Medulla oblongata (tissue), 1 donor: Measurements from ENCODE around the gene NUP42.
A peak's percentile ranks its signal among the peaks of the same experiment; 100 is the strongest.
"Not testable (repeated sequence)": the region's sequence is repeated elsewhere in the genome, so short reads cannot be mapped to it uniquely, and the experiment has no call there.

Source experiments
- DNase-seq: peaks from one replicate; pipeline ENCODE4 v3.0.0-alpha.2; 2015; ENCODE audit errors: extremely low spot score

NUP42 gene, protein sequence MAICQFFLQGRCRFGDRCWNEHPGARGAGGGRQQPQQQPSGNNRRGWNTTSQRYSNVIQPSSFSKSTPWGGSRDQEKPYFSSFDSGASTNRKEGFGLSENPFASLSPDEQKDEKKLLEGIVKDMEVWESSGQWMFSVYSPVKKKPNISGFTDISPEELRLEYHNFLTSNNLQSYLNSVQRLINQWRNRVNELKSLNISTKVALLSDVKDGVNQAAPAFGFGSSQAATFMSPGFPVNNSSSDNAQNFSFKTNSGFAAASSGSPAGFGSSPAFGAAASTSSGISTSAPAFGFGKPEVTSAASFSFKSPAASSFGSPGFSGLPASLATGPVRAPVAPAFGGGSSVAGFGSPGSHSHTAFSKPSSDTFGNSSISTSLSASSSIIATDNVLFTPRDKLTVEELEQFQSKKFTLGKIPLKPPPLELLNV

DNA sequence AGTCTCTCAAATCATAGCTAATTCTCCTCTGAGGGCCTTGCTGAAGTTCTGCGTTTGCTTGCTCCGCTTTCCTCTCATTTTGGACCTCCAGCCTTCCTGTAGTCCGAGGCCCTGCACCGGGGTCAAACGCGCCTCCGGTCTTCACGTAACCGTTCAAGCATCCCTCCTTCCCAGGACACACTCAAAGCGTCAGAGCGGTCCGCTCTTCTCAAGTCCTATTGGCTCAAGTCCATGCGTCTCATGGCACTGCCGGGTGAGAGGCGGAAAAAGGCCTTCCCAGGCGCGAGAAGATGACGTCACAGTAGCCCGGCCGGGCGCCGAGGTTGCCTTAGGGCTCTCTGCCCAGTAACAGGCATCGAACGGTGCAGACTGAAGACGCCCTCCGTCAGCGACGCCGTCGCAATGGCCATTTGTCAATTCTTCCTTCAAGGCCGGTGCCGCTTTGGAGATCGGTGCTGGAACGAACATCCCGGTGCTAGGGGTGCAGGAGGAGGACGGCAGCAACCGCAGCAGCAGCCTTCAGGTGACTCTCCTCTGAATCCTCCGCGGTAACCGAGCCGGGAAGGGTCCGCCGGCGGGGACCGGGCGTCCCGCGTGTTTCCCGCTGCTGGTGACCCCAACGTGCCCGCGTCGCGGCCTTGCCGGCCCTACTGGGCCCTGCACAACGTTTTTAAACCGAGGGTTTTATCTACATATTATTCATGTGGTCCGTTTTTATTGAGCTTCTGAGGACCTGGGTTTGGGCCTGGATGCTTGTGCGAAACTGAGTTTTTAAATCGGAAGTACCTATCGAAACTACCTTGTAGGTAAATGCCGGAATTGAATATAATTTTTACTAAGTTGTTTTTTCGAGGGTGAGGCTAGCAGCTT lies at the start of gene NUP42:
Gene NUP42 (plus strand): TSS at position 365 of the 870 bp plus-strand sequence. CDS start 38 bp downstream, at position 403.
- DNase-seq = peak; percentile 98

DNA sequence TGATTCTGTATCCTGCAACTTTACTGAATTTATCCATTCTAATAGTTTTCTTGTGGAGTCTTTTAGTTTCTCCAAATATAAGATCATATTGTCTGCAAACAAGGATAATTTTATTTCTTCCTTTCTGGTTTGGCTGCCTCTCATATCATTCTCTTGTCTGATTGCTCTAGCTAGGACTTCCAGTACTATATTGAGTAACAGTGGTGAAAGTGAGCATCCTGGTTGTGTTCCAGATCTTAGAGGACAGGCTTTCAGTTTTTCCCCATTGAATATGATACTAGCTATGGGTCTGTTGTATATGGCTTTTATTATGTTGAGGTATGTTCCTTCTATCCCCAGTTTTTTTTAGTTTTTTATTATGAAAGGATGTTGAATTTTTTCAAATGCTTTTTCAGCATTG lies 48.1 kb upstream of the NUP42 start:
- no peak for DNase-seq

DNA sequence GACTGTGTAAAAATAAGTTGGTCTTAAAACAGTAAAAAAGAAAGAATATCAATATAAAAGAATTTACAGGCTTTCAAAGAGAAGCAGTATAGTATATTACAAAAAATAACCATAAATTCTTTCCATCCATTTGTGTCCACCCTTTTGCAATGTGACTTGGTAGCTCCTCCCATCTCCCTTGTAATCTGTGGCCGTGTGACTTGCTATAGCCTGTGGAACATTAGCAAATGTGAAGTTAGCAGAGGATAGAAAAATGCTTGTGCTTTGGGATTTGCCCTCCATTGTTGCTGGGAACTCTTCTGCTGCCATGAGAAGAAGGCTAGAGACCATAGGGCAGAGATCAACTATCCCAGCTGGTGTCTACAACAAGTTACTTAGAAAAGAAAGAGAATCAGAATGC lies 46.1 kb upstream of the NUP42 start:
- no peak for DNase-seq

DNA sequence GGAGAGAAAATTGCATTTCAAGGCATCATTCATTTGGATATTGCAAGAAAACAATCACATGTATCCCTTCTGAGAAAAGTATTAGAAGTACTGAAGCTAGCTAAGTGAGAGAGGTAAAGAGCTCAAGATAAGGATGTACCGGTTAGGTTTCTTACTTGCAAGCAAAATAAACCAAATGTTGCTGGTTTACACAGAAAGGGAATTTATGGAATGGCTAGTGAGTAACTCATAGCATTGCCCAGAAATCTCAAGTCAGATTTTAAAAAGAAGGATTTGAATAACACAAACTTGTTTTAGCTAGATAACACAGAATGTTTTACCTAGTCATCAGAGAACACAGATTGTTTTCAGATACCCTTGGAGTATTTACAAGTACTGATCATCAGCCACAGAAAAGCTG lies 45.6 kb upstream of the NUP42 start:
- DNase-seq = no peak

DNA sequence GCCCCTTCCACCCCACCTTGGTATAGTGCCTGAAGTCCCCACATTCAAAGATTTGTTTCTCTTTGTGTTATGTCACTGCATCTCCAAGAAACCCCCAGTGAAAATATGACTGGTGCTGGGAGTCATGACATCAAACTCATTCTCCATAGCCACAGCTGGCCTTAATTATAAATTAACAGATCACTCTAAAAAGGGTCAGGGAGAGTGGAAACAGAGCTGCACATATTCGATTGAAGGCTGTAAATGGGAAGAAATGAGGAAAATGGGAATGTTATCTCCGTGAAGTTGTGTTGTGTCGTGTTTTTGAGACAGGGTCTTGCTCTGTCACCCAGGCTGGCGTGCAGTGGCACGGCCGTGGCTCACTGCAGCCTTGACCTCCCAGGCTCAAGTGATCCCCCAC lies 24.2 kb upstream of the NUP42 start:
- no peak for DNase-seq

DNA sequence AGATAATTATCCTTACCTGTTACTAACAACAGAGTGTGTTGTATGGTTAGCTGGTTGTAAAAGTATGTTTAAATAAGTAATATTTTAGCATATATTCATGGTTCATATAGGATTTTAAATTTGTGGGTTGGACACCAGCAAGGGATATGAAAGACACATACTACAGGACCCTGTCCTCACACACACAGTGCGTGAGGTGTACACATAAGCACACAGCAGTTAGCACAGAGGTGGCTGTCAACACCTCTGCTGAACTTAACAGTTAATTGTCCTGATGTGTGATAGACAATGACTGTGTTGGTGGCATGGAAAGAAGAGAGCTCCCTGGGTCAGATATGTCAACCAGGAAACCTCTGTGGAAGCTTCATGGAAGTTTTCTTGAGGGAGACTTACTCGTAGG lies 23.3 kb upstream of the NUP42 start:
- DNase-seq = no peak

DNA sequence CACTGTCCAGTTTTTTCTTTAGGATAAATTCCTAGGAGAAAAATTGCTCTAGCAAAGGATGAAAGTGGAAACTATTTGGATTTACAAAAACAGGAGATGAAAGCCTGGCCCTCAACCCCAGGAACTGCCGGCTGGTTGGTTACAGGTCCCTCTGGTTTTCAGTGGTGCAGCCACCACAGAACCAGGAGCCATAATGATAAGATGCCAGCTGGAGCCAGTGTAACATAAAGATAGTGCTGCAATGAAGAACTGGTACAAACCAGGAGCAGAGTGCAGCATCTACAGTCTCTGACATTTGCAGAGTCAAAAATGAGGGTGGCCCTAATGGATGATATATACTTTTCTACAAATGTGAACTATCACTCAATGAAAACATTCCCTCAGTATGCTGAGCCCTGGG lies 20.4 kb upstream of the NUP42 start:
- no peak for DNase-seq

DNA sequence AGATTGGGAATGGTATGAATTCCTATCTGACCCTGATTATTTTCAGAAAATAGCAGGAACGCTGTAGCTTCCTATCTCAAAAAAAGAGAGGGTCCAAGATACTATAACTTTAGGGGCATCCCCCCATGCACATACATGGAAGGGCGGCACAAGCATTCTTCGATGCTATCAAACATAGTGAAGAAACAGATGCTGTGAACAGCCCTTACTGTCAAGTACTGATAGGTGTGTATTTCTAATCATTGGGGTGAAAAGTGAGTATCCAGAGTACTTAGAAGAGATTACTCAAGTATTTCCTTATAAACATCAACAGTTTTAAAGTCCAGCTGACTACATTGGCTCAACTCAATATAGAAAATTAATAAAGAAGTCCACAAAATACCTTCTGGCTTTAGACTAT lies 17.0 kb upstream of the NUP42 start:
- no peak for DNase-seq

DNA sequence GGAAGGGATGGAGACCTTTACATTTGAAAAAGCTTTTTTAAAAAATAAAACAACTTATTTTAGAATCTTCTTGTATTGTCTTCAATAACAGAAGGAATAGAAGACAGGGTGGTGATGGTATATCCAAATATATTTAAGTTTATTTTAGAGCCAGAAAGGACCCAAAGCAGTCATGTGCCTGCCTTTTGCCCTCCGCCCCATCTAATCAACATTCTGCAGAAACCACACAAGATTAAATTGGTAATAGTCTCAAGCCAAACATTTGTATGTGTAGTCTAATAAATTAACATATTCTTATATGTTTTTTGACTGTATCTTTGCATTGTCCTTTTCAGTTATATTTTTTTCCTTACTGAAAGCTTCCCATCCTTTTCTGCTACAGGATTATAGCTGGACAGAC lies 16.5 kb upstream of the NUP42 start:
- DNase-seq = no peak

DNA sequence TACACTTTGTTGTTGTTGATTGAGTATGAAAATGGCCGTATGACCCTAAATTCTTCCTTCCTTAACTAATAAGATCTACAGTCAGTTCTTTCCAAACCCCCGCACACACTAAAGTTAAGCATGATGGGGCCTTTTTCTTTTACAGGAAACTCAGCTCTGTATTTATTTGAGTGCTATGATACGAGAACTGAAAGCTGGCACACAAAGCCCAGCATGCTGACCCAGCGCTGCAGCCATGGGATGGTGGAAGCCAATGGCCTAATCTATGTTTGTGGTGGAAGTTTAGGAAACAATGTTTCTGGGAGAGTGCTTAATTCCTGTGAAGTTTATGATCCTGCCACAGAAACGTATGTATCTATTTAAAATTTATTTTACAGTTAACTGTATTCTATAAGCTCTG lies 14.2 kb upstream of the NUP42 start:
- DNase-seq = no peak

DNA sequence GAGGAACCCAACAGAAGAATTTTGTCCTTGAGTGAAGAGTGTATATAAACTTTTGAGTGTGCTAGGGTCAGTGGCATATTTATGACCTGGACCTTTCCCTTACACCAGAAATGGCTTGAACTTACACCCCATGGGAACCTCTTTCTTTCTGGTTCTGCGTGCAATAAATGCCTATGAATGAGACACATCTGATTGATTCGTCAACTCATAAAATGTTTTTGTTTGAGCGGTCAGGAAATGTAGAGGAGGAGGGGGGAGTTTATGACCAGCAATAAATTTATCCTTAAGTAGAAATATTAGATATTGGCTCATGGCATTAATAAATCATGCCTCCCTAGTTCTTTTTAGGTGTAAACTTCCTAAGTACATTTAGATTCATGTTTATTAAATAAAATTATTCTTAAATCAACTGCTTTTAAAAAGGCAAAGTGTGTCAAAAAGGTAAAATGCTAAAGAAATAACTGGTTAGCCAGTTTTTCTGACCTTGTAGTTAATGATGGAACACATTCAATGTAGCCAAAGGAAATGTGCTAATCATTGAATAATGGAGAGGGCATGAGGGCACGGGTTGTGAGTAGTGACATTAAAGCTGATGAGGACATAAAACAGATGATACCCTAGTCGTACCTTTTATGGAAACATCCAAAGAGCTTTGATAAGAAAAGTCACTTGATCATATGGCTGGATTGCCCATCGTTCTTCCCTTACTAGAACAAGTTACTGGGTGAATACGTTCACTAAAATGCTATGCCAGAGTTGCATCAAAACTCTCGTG lies 13.6 kb upstream of the NUP42 start:
- DNase-seq = no peak

DNA sequence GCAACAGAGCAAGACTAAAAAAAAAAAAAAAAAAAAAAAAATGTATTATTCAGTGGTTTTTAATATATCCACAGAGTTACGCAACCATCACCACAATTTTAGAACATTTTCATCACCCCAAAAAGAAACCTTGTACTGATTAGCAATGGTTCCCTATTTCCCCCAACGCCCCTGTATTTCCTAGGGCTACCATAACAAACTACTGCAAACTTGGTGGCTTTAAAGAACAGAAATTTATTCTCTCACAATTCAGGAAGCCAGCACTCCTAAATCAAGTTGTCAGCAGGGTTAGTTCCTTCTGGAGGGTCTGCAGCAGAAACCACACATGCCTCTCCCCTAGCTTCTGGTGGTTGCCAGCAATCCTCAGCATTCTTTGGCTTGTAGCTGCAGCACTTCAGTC lies 5.9 kb upstream of the NUP42 start:
- DNase-seq = no peak

DNA sequence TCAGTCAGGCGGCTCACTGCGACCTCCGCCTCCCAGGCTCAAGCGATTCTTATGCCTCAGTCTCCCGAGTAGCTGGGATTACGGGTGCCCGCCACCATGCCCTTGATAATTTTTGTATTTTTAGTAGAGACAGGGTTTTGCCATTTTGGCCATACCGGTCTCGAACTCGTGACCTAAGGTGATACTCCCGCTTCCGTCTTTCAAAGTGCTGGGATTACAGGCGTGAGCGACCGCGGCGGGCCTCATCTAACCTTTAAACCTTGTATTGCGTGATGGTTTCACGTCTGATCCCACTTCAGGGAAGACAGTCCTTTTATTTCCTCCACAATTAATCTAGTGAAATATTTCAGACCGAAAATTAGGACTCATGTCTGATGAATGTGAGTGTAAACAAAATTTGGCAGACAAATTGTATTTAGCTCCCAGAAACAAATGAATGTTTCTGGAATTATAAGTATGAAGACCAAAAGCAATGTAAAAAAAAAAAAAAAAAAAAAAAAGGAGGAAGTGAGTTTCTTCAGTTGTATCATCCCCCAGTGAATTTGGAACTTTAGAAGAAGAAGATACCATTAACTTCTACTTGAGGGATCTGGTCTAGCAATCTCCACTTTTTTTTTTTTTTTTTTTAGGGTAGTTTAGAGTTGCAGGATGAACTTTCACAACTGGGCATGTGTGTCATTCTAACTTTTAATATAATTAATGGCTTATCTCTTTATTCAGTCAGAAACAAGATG lies 1.6 kb downstream of the NUP42 start:
- no peak for DNase-seq

DNA sequence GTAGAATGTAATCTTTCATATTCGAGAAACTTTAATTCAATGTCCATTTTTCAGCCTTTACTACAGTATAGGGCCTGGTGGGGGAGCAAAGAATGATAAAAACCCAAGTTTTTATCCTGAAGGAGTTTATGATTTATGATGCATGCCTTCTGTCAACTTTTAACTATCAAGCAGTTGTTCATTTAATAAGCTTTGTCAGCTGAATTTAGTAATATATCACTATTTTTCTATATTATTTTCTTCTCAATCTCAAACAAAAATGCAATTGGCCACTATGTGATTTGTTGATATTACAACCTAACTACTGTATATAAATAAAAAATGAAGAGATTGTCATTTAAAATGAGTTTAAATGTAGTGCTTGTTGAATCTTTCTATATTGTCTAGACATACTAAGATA lies 2.4 kb downstream of the NUP42 start:
- no peak for DNase-seq

DNA sequence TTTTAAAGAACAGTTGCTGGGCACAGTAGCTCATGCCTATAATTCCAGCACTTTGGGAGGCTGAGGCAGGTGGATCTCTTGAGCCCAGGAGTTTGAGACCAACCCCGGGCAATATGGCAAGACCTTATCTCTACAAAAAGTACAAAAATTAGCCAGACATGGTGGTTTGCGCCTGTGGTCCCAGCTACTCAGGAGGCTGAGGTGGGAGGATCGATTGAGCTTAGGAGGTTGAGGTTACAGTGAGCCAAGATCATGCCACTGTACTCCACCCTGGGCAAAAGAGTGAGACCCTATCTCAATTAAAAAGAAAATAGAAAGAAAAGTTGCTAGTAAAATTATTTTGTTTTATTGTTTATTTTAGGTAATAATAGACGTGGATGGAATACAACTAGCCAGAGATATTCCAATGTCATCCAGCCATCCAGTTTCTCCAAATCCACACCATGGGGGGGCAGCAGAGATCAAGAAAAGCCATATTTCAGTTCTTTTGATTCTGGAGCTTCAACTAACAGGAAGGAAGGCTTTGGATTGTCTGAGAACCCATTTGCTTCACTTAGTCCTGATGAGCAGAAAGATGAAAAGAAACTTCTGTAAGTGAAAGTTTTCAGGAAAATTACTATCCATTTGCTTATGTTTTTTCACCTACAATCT lies 3.0 kb downstream of the NUP42 start:
- DNase-seq = peak; percentile 90

DNA sequence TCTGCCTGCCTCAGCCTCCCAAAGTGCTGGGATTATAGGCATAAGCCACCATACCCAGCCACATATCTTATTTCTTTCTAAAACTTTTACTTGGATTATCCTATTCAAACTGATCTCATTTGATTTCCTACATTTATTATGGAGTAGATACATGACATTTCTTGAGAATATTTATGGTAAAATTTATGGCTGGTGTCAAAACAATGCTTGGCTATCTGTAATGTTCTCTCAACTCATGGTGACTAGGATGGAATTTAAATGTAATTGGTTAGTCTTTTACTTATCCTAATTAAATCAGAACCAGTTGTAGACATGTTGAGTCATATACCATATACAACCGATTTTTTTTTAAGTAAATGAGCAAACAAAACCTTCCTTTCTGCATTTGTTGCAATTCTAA lies 4.1 kb downstream of the NUP42 start:
- no peak for DNase-seq

DNA sequence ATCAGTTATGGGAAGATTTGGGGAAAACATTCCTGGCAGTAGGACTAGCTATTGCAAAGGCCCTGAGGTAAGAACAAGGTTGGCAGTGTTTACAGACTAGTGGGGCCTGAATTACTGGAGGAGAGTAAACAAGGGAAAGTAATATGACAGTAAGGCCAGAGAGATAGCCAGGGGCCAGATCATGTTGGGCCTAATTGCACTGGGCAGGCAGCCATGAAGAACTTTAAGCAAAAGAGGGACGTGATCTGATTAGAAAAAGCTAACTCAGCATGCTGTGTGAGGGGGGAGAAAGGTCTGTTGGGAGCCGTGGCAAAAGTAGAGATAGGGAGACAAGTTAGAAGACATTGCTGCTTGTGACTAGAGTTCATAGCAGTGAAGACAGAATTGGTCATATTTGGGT lies 9.2 kb downstream of the NUP42 start:
- no peak for DNase-seq

DNA sequence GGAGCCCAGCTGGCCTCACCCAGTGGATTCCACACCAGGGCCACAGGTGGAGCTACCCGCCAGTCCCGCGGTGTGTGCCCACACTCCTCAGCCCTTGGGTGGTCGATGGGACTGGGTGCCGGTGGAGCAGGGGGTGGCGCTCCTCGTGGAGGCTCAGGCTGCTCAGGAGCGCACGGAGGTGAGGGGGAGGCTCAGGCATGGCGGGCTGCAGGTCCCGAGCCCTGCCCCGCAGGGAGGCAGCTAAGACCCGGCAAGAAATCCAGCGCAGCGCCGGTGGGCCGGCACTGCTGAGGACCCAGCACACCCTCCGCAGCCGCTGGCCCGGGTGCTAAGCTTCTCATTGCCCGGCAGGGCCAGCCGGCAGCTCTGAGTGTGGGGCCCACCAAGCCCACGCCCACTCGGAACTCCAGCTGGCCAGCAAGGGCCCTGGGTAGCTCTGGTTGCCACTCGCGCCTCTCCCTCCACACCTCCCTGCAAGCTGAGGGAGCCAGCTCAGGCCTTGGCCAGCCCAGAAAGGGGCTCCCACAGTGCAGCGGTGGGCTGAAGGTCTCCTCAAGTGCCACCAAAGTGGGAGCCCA lies 11.9 kb downstream of the NUP42 start:
- DNase-seq = not testable (repeated sequence)

DNA sequence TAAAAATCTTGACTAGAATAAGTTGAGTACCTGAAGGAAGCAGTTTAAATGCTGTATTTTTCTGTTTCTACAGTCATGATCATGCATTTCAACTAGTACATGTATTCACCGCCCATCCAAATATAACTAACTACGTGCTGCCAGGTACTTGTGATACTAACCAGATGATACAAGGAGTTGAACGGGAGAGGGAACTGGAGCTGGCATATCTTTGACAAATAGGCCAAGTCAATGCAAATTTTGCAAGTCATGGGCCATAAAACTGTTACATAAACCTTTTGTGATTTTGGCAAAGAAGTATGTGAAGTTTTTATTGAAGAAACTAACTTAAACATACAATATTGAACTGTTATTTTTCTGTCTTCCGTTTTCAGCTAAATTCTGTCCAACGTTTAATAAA lies 14.5 kb downstream of the NUP42 start:
- no peak for DNase-seq

DNA sequence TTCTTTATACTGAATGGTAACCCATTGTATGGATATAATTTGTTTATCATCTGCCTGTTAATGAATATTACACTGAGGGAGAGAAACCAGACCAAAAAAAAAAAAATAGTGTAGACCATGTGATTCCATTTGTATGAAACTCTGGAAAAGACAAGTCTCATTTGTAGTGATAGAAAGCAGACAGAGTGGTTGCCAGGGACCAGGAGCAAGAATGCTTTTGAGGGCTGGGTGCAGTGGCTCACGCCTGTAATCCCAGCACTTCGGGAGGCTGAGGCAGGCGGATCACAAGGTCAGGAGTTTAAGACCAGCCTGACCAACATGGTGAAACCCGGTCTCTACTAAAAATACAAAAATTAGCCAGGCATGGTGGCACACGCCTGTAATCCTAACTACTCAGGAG lies 15.9 kb downstream of the NUP42 start:
- DNase-seq = not testable (repeated sequence)

DNA sequence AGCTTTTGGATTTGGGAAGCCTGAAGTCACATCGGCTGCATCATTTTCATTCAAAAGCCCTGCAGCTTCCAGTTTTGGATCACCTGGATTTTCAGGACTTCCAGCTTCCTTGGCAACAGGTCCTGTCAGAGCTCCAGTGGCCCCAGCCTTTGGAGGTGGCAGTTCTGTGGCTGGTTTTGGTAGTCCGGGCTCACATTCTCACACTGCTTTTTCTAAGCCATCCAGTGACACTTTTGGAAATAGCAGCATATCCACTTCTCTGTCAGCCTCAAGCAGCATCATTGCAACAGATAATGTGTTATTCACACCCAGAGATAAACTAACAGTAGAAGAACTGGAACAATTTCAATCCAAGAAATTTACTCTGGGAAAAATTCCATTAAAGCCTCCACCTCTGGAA lies 18.5 kb downstream of the NUP42 start:
- DNase-seq = no peak
